ENCODE results near the gene NCAPD3.

The NCAPD3 gene

DNA sequence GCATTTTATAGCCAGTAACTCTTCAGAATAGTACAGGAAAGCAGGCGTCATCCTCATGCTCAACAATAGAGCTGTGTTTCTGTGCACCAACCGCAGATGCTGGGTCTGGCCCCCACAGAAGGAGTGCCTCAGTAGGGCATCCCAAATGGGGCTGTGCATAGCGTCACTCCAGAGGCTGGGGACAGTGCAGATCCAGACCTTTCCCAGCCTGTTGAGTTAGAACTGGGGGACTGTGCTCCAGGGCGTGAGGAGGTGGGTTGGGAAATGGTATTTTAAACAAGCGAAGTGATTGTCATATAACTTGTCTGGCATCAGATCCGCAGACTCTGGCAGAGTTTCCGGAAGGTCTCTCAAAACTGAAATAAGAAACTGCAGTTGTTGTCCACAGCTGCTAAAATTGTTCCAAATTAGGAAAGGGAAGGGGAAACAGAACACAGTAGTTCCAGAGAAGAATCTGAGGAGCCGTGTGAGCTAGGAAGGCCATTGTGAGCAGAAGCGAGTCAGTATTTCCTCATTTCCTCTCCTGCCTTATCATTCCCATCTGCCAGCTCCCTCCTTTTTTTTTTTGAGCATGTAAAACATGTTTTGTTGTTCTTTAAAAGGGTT lies 102.7 kb downstream of the NCAPD3 start:
- no peaks in the 10 kb centered on the region for H4K20me1 ChIP-seq (ENCODE audit: control insufficient read depth, insufficient read depth, low read depth, low read length)
- no peaks in the 10 kb centered on the region for H3K9me3 ChIP-seq (ENCODE audit: control insufficient read depth, insufficient read depth, low read length)
- H3K4me2 ChIP-seq (ENCODE audit: low read length): no peak overlapping the region
- no peaks in the 10 kb centered on the region for H3K9me2 ChIP-seq (replicated peaks; ENCODE audit: control insufficient read depth, low read length)
- no peak overlapping the region for H3K27ac ChIP-seq (ENCODE audit: low read depth, low read length)
- no peaks in the 10 kb centered on the region for H3K36me3 ChIP-seq (ENCODE audit: control insufficient read depth, low read length)
- H3K4me1 ChIP-seq (ENCODE audit: control insufficient read depth, low read length): no peaks in the 10 kb centered on the region
- TF ChIP-seq CTCF (IDR thresholded peaks at IDR 0.05; ENCODE audit: low read depth, low read length, poor library complexity, severe bottlenecking) (no peak), EZH2phosphoT487 (IDR thresholded peaks at IDR 0.05; ENCODE audit: borderline replicate concordance, low read length) (no peak)
- peaks cover 15% of the 10 kb centered on the region for H3K27me3 ChIP-seq (ENCODE audit: control insufficient read depth, low read length)
- H3K4me3 ChIP-seq (ENCODE audit: low read length): no peak overlapping the region
- H3F3A ChIP-seq (ENCODE audit: control insufficient read depth, insufficient read depth): no peaks in the 10 kb centered on the region
- no peaks in the 10 kb centered on the region for H3K79me2 ChIP-seq (ENCODE audit: control insufficient read depth, low read length)

- no peaks in the 10 kb centered on the region for H4K20me1 ChIP-seq (ENCODE audit: control insufficient read depth, insufficient read depth, low read depth, low read length)
- no peaks in the 10 kb centered on the region for H3K9me2 ChIP-seq (replicated peaks; ENCODE audit: control insufficient read depth, low read length)
- H3K27me3 ChIP-seq (ENCODE audit: control insufficient read depth, low read length): peaks cover 13% of the 10 kb centered on the region
- no peak overlapping the region for H3K27ac ChIP-seq (ENCODE audit: low read depth, low read length)
- no peaks in the 10 kb centered on the region for H3K79me2 ChIP-seq (ENCODE audit: control insufficient read depth, low read length)
- TF ChIP-seq EZH2phosphoT487 (IDR thresholded peaks at IDR 0.05; ENCODE audit: borderline replicate concordance, low read length) (no peak), CTCF (IDR thresholded peaks at IDR 0.05; ENCODE audit: low read depth, low read length, poor library complexity, severe bottlenecking) (no peak)
- no peaks in the 10 kb centered on the region for H3K36me3 ChIP-seq (ENCODE audit: control insufficient read depth, low read length)
- no peaks in the 10 kb centered on the region for H3K4me1 ChIP-seq (ENCODE audit: control insufficient read depth, low read length)
- H3K4me3 ChIP-seq (ENCODE audit: low read length): no peak overlapping the region
- no peaks in the 10 kb centered on the region for H3K9me3 ChIP-seq (ENCODE audit: control insufficient read depth, insufficient read depth, low read length)
- H3F3A ChIP-seq (ENCODE audit: control insufficient read depth, insufficient read depth): no peaks in the 10 kb centered on the region
- no peak overlapping the region for H3K4me2 ChIP-seq (ENCODE audit: low read length)
Observed at GRCh38 chr11:134120143-134120850, 103.5 kb downstream of the NCAPD3 start.

DNA sequence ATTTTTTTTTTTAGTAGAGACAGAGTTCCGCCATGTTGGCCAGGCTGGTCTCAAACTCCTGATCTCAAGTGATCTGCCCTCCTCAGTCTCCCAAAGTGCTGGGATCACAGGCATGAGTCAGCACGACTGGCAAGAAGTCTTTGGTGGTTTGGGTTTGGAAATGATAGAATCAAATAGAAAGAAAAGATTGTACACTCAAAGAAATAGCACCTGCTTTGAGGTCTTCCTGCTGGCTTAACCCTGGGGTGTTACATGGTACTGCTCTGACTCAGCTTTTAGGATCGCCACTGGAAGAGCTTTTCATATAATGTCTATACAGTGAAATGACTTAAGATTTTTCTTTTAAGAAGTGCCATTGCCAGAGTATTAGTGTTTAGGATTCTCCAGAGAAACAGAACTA lies 104.7 kb downstream of the NCAPD3 start:
- TF ChIP-seq EZH2phosphoT487 (IDR thresholded peaks at IDR 0.05; ENCODE audit: borderline replicate concordance, low read length): no peak
- no peak for TF ChIP-seq CTCF (IDR thresholded peaks at IDR 0.05; ENCODE audit: low read depth, low read length, poor library complexity, severe bottlenecking)
- no peaks in the 10 kb centered on the region for H3K4me1 ChIP-seq (ENCODE audit: control insufficient read depth, low read length)
- H3K4me3 ChIP-seq (ENCODE audit: low read length): no peak overlapping the region
- no peaks in the 10 kb centered on the region for H3K36me3 ChIP-seq (ENCODE audit: control insufficient read depth, low read length)
- no peak overlapping the region for H3K4me2 ChIP-seq (ENCODE audit: low read length)
- H3K27ac ChIP-seq (ENCODE audit: low read depth, low read length): no peak overlapping the region
- H3K79me2 ChIP-seq (ENCODE audit: control insufficient read depth, low read length): no peaks in the 10 kb centered on the region
- H3F3A ChIP-seq (ENCODE audit: control insufficient read depth, insufficient read depth): no peaks in the 10 kb centered on the region
- peaks cover 13% of the 10 kb centered on the region for H3K27me3 ChIP-seq (ENCODE audit: control insufficient read depth, low read length)
- no peaks in the 10 kb centered on the region for H3K9me3 ChIP-seq (ENCODE audit: control insufficient read depth, insufficient read depth, low read length)
- H4K20me1 ChIP-seq (ENCODE audit: control insufficient read depth, insufficient read depth, low read depth, low read length): no peaks in the 10 kb centered on the region
- H3K9me2 ChIP-seq (replicated peaks; ENCODE audit: control insufficient read depth, low read length): no peaks in the 10 kb centered on the region

Data from DOHH2 (cell line).